ENCODE results near the gene BRCA2. TPM values are rescaled to one million over a fixed set of nuclear protein-coding genes. Genes with fewer than 3 reads are reported as not detected.

The BRCA2 gene
- total RNA-seq, 1 donor from 2014 or later: 14.7 TPM

GRCh38 chr13:32413284-32413683 lies 98.0 kb downstream of the BRCA2 start:
- TF ChIP-seq, protein P1, sequence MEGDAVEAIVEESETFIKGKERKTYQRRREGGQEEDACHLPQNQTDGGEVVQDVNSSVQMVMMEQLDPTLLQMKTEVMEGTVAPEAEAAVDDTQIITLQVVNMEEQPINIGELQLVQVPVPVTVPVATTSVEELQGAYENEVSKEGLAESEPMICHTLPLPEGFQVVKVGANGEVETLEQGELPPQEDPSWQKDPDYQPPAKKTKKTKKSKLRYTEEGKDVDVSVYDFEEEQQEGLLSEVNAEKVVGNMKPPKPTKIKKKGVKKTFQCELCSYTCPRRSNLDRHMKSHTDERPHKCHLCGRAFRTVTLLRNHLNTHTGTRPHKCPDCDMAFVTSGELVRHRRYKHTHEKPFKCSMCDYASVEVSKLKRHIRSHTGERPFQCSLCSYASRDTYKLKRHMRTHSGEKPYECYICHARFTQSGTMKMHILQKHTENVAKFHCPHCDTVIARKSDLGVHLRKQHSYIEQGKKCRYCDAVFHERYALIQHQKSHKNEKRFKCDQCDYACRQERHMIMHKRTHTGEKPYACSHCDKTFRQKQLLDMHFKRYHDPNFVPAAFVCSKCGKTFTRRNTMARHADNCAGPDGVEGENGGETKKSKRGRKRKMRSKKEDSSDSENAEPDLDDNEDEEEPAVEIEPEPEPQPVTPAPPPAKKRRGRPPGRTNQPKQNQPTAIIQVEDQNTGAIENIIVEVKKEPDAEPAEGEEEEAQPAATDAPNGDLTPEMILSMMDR (IDR thresholded peaks at IDR 0.05; ENCODE audit: unreplicated experiment): no peak
- no peak overlapping the region for H3K4me3 Mint-ChIP-seq (ENCODE audit: low read depth)
- no peak overlapping the region for H3K27ac Mint-ChIP-seq
- peaks cover 7% of the 10 kb centered on the region for H3K9me3 Mint-ChIP-seq (ENCODE audit: low read depth)
- H3K4me1 Mint-ChIP-seq (ENCODE audit: low read depth): peaks cover 14% of the 10 kb centered on the region
- no peak for DNase-seq (ENCODE audit: low spot score, unreplicated experiment)
- H3K36me3 Mint-ChIP-seq (ENCODE audit: insufficient read depth): peaks cover 3% of the 10 kb centered on the region
- H3K27me3 Mint-ChIP-seq: peaks cover 30% of the 10 kb centered on the region

DNA sequence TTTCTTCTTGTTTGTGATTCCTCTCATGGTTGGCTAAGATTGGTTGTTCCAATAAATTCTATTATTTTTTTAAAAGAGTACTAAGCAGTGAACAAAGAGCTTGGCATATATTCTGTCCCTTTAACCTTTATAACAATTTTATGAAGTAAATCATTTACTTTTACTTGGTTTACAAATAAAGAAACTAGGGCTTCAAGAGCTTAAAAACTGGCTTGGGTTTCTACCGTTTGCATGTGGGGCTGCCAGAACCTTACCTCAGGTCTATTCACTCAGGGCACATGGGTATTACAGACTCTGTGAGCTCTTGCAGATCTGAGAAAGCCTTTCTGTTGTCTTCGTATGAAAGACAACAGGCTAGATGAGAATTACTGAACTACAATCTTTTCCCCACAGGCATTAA lies 99.3 kb downstream of the BRCA2 start:
- TF ChIP-seq, protein P1 (IDR thresholded peaks at IDR 0.05; ENCODE audit: unreplicated experiment): no peak

DNA sequence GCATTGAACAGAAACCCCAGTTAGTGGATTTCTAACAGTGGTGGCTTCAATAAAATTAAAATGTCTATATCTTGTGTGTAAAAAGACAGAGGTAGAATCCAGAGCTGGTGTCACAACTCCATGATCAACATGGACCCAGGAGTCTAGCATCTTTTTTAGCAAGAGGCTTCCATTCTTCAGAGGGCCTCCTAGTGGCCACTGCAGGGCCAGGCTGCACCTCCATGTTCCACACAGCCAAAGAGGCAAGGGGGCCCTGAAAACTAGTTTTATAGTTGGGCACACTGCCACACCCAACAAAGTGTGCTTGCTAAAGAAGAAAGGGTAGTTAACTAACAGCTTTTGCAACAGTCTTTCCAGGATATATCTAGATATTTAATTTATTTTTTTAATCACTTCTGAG lies 99.7 kb downstream of the BRCA2 start:
- TF ChIP-seq, protein P1 (IDR thresholded peaks at IDR 0.05; ENCODE audit: unreplicated experiment): peak; percentile 51
- H3K27ac Mint-ChIP-seq: no peak overlapping the region
- peaks cover 13% of the 10 kb centered on the region for H3K27me3 Mint-ChIP-seq
- peaks cover 10% of the 10 kb centered on the region for H3K36me3 Mint-ChIP-seq (ENCODE audit: insufficient read depth)
- no peak for DNase-seq (ENCODE audit: low spot score, unreplicated experiment)
- peaks cover 4% of the 10 kb centered on the region for H3K4me1 Mint-ChIP-seq (ENCODE audit: low read depth)
- no peak overlapping the region for H3K4me3 Mint-ChIP-seq (ENCODE audit: low read depth)
- H3K9me3 Mint-ChIP-seq (ENCODE audit: low read depth): peaks cover 11% of the 10 kb centered on the region

More for the DNA sequence above, 99.3 kb downstream of the BRCA2 start:
- Mint-ChIP-seq H3K36me3 (ENCODE audit: insufficient read depth) (peaks cover 8% of the 10 kb centered on the region), H3K9me3 (ENCODE audit: low read depth) (peaks cover 11% of the 10 kb centered on the region), H3K4me1 (ENCODE audit: low read depth) (peaks cover 9% of the 10 kb centered on the region), H3K4me3 (ENCODE audit: low read depth) (no peak overlapping the region), H3K27ac (no peak overlapping the region), H3K27me3 (peaks cover 17% of the 10 kb centered on the region)
- DNase-seq (ENCODE audit: low spot score, unreplicated experiment): no peak

DNA sequence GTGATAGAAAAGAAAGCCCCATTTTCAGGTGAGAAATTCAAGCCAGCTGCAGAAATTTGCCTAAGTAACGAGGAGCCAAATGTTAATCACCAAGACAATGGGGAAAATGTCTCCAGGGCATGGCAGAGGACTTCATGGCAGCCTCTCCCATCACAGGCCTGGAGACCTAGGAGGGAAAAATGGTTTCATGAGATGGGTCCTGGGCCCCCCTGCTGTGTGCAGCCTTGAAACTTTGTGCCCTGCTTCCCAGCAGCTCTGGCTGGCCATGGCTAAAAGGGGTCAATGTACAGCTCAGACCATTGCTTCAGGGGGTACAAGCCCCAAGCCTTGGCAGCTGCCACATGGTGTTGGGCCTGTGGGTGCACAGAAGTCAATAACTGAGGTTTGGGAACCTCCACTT lies 102.7 kb downstream of the BRCA2 start:
- Mint-ChIP-seq H3K27me3 (no peaks in the 10 kb centered on the region), H3K4me1 (ENCODE audit: low read depth) (no peaks in the 10 kb centered on the region), H3K27ac (no peak overlapping the region), H3K9me3 (ENCODE audit: low read depth) (peaks cover 11% of the 10 kb centered on the region), H3K4me3 (ENCODE audit: low read depth) (no peak overlapping the region), H3K36me3 (ENCODE audit: insufficient read depth) (peaks cover 12% of the 10 kb centered on the region)
- DNase-seq (ENCODE audit: low spot score, unreplicated experiment): no peak
- TF ChIP-seq, protein P1 (IDR thresholded peaks at IDR 0.05; ENCODE audit: unreplicated experiment): no peak

GRCh38 chr13:32419862-32420261 lies 104.6 kb downstream of the BRCA2 start:
- TF ChIP-seq, protein P1 (IDR thresholded peaks at IDR 0.05; ENCODE audit: unreplicated experiment): no peak
- Mint-ChIP-seq H3K36me3 (ENCODE audit: insufficient read depth) (peaks cover 20% of the 10 kb centered on the region), H3K4me1 (ENCODE audit: low read depth) (no peaks in the 10 kb centered on the region), H3K27me3 (no peaks in the 10 kb centered on the region), H3K4me3 (ENCODE audit: low read depth) (no peak overlapping the region), H3K9me3 (ENCODE audit: low read depth) (peaks cover 11% of the 10 kb centered on the region), H3K27ac (no peak overlapping the region)
- DNase-seq (ENCODE audit: low spot score, unreplicated experiment): no peak

Measured in progenitor cell of endocrine pancreas (in vitro differentiated cells).